ENCODE measurements around the gene TMEM254. TPM values are rescaled to one million over a fixed set of nuclear protein-coding genes. Genes with fewer than 3 reads are reported as not detected.
"Not testable (repeated sequence)": the region's sequence is repeated elsewhere in the genome, so short reads cannot be mapped to it uniquely, and the experiment has no call there.

Gene TMEM254
- total RNA-seq, 2 donors from 2014 or later: 52.7 to 95.9 TPM

DNA sequence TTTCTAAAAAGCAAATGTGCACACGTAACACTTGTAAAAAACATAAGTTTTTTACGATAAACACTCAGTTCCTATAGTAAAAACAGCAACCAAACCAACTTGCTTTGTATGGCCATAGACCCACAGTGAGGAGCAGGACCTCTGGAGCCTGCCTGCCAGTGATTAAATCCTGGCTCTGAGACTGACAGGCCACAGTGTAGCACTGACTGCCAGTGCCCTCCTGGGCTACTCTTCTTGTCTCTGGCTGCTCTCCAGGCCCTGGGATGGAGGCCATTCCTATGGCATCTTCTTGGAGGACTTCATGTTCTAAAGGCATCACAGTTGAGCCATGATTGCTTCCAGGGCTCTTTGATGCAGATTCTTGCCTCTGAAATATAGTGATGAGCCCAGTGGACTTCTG lies 22.7 kb upstream of the TMEM254 start:
- DNase-seq (ENCODE audit: low spot score): no peak
- intact Hi-C loops (cut with DNase I): no loop called here
- no peaks in the 10 kb centered on the region for H3K4me1 ChIP-seq (replicated peaks)
- H3K9me3 ChIP-seq: no peaks in the 10 kb centered on the region
- 88% methylated on average over 2 of the region's 2 CpGs for WGBS
- no peak overlapping the region for H3K4me3 ChIP-seq
- no peaks in the 10 kb centered on the region for H3K27me3 ChIP-seq (replicated peaks; ENCODE audit: insufficient read depth)
- TF ChIP-seq POLR2A (IDR thresholded peaks at IDR 0.05) (no peak), POLR2AphosphoS5 (IDR thresholded peaks at IDR 0.05) (no peak)
- H3K27ac ChIP-seq: no peak overlapping the region
- H3K36me3 ChIP-seq: no peaks in the 10 kb centered on the region

GRCh38 chr10:80057171-80057570 lies 21.3 kb upstream of the TMEM254 start:
- no peaks in the 10 kb centered on the region for H3K36me3 ChIP-seq
- no peak for DNase-seq (ENCODE audit: low spot score)
- intact Hi-C loops (cut with DNase I): no loop called here
- 97% methylated on average over 4 of the region's 4 CpGs for WGBS
- no peak overlapping the region for H3K4me3 ChIP-seq
- H3K9me3 ChIP-seq: no peaks in the 10 kb centered on the region
- TF ChIP-seq POLR2AphosphoS5 (IDR thresholded peaks at IDR 0.05) (no peak), POLR2A (IDR thresholded peaks at IDR 0.05) (no peak)
- TF ChIP-seq, protein P1, sequence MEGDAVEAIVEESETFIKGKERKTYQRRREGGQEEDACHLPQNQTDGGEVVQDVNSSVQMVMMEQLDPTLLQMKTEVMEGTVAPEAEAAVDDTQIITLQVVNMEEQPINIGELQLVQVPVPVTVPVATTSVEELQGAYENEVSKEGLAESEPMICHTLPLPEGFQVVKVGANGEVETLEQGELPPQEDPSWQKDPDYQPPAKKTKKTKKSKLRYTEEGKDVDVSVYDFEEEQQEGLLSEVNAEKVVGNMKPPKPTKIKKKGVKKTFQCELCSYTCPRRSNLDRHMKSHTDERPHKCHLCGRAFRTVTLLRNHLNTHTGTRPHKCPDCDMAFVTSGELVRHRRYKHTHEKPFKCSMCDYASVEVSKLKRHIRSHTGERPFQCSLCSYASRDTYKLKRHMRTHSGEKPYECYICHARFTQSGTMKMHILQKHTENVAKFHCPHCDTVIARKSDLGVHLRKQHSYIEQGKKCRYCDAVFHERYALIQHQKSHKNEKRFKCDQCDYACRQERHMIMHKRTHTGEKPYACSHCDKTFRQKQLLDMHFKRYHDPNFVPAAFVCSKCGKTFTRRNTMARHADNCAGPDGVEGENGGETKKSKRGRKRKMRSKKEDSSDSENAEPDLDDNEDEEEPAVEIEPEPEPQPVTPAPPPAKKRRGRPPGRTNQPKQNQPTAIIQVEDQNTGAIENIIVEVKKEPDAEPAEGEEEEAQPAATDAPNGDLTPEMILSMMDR (IDR thresholded peaks at IDR 0.05): no peak
- no peak overlapping the region for H3K27ac ChIP-seq
- no peaks in the 10 kb centered on the region for H3K27me3 ChIP-seq (replicated peaks; ENCODE audit: insufficient read depth)
- H3K4me1 ChIP-seq (replicated peaks): no peaks in the 10 kb centered on the region

DNA sequence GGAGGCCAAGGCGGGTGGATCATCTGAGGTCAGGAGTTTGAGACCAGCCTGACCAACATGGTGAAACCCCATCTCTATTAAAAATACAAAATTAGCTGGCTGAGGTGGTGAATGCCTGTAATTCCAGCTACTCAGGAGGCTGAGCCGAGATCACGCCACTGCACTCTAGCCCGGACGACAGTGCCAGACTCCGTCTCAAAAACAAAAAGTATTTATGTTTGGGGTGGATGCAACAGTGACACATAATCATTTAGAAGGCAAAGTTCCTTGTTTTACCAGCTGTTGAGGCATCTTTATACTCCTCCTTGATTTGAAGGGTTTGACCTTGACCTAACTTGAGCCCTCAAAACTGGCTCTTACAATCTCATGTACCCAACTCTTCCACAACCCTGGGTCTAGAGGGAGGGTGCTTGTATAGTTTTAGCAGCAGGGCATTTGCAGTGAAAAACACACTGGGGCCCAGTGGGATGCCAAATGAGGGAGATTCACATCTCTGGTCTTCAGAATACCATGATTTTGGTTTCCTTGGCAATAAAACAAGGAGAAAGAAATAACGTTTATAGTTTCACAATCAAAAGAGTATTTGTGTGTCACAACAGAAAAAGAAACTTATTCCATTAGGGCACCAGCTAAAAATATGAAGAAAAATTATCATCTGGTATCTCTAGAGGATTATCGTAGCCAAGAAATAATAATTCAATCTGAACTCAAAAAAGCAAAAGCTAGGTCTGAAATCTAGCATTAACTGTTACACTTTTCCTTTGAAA lies 14.2 kb upstream of the TMEM254 start:
- TF ChIP-seq POLR2A (IDR thresholded peaks at IDR 0.05) (no peak), POLR2AphosphoS5 (IDR thresholded peaks at IDR 0.05) (no peak)
- TF ChIP-seq, protein P1 (IDR thresholded peaks at IDR 0.05): no peak
- intact Hi-C loops (cut with DNase I): no loop called here
- Histone ChIP-seq H3K36me3 (no peaks in the 10 kb centered on the region), H3K9me3 (no peaks in the 10 kb centered on the region), H3K27ac (no peak overlapping the region), H3K4me3 (no peak overlapping the region), H3K4me1 (replicated peaks) (no peaks in the 10 kb centered on the region), H3K27me3 (replicated peaks; ENCODE audit: insufficient read depth) (no peaks in the 10 kb centered on the region)
- WGBS: 75% methylated on average over 8 of the region's 8 CpGs
- DNase-seq (ENCODE audit: low spot score): no peak

DNA sequence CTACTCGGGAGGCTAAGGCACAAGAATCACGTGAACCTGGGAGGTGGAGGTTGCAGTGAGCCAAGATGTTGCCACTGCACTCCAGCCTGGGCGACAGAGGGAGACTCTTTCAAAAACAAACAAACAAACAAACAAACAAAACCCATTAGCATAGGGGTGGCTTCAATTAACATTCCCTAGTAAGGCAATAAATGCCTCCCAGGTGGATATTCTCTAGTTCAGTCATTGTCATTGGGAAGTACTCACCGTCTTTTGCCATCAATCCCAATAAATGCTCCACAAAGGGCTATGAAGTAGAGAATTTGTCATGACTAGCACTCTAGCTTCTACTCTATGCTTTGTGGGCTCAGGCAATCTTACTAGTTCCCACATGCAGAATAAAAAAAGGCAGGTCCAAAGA lies 11.7 kb upstream of the TMEM254 start:
- H3K36me3 ChIP-seq: no peaks in the 10 kb centered on the region
- H3K27ac ChIP-seq: no peak overlapping the region
- 68% methylated on average over 4 of the region's 4 CpGs for WGBS
- intact Hi-C loops (cut with DNase I): no loop called here
- H3K4me3 ChIP-seq: no peak overlapping the region
- DNase-seq (ENCODE audit: low spot score): no peak
- H3K27me3 ChIP-seq (replicated peaks; ENCODE audit: insufficient read depth): no peaks in the 10 kb centered on the region
- H3K9me3 ChIP-seq: no peaks in the 10 kb centered on the region
- TF ChIP-seq, protein P1 (IDR thresholded peaks at IDR 0.05): no peak
- TF ChIP-seq POLR2AphosphoS5 (IDR thresholded peaks at IDR 0.05): no peak
- TF ChIP-seq POLR2A (IDR thresholded peaks at IDR 0.05): no peak
- H3K4me1 ChIP-seq (replicated peaks): no peaks in the 10 kb centered on the region

GRCh38 chr10:80067821-80068220 lies 10.6 kb upstream of the TMEM254 start:
- H3K4me3 ChIP-seq; H3K27ac ChIP-seq; H3K4me1 ChIP-seq (replicated peaks); DNase-seq (ENCODE audit: low spot score); H3K36me3 ChIP-seq; H3K9me3 ChIP-seq; H3K27me3 ChIP-seq (replicated peaks; ENCODE audit: insufficient read depth); intact Hi-C loops (cut with DNase I): not testable (repeated sequence)

DNA sequence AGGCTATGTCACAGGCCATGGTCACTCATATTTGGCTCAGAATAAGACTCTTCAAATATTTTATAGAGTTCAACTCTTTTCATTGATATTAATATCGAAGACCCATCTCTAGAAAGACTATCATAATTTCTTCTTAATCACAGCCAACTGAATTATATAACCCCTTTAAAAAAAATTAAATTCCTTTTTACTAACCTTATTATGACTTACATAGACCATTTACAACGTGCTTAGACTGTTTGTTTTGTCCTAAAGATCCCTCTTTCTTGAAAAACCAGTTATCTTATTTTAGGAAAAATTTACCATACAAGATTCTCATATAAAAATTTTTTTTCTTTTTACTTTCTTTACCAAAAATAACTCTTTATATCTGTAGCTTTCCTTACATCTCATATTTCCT lies 10.2 kb upstream of the TMEM254 start:
- intact Hi-C loops (cut with DNase I): no loop called here
- DNase-seq (ENCODE audit: low spot score): no peak
- Histone ChIP-seq H3K27ac (no peak overlapping the region), H3K4me3 (no peak overlapping the region), H3K9me3 (no peaks in the 10 kb centered on the region), H3K4me1 (replicated peaks) (no peaks in the 10 kb centered on the region), H3K36me3 (no peaks in the 10 kb centered on the region), H3K27me3 (replicated peaks; ENCODE audit: insufficient read depth) (no peaks in the 10 kb centered on the region)
- WGBS: 55% methylated on average over 2 of the region's 2 CpGs
- TF ChIP-seq, protein P1 (IDR thresholded peaks at IDR 0.05): no peak
- no peak for TF ChIP-seq POLR2A (IDR thresholded peaks at IDR 0.05)
- TF ChIP-seq POLR2AphosphoS5 (IDR thresholded peaks at IDR 0.05): no peak

Data from prostate gland (tissue), 2 donors.